Skeletal muscle satellite cell (primary cell): Measurements from ENCODE around the gene RAB21.

Source experiments
- H3K27me3 ChIP-seq: 2 replicates; pipeline ENCODE4 v1.7.0; 2013; ENCODE audit warnings: low read length; ENCODE audit not compliant: control insufficient read depth, insufficient read depth
- H3K36me3 ChIP-seq: 2 replicates; pipeline ENCODE4 v1.7.0; 2013; ENCODE audit warnings: mild to moderate bottlenecking, control low read depth, low read length; ENCODE audit not compliant: insufficient read depth
- H3K4me1 ChIP-seq: 2 replicates; pipeline ENCODE4 v1.7.0; 2013; ENCODE audit warnings: low read length; ENCODE audit not compliant: control insufficient read depth, insufficient read depth
- H3K4me2 ChIP-seq: 2 replicates; pipeline ENCODE4 v1.7.0; 2013; ENCODE audit warnings: mild to moderate bottlenecking, low read length
- H3K4me3 ChIP-seq: 2 replicates; pipeline ENCODE4 v1.7.0; 2013; ENCODE audit warnings: low read length
- H3K9ac ChIP-seq: 2 replicates; pipeline ENCODE4 v1.7.0; 2013; ENCODE audit warnings: mild to moderate bottlenecking, low read depth, low read length, moderate library complexity
- H3K9me3 ChIP-seq: replicated peaks from 2 replicates; pipeline ENCODE4 v1.7.0; 2013; ENCODE audit warnings: mild to moderate bottlenecking, control low read depth, low read length

The RAB21 gene

DNA sequence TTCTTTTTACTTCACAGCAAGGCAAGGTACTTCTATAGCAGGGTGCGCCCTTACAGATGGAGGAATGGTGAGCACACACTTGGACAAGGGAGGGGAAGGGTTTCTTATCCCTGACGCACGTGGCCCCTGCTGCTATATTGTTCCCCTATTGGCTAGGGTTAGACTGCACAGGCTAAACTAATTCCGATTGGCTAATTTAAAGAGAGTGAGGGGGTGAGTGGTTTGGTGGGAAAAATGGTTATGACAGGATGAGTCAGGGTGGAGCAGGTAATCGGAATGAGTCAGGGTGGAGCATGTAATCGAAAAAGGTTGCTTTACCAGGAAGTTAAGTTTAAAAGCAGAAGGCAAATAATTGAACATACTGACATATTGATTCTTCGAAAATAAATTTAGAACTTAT lies 23.7 kb upstream of the RAB21 start:
- Histone ChIP-seq H3K9ac (no peak overlapping the region), H3K36me3 (no peaks in the 10 kb centered on the region), H3K9me3 (no peaks in the 10 kb centered on the region), H3K4me3 (no peak overlapping the region), H3K4me2 (no peak overlapping the region), H3K27me3 (no peaks in the 10 kb centered on the region), H3K4me1 (peaks cover 7% of the 10 kb centered on the region)

DNA sequence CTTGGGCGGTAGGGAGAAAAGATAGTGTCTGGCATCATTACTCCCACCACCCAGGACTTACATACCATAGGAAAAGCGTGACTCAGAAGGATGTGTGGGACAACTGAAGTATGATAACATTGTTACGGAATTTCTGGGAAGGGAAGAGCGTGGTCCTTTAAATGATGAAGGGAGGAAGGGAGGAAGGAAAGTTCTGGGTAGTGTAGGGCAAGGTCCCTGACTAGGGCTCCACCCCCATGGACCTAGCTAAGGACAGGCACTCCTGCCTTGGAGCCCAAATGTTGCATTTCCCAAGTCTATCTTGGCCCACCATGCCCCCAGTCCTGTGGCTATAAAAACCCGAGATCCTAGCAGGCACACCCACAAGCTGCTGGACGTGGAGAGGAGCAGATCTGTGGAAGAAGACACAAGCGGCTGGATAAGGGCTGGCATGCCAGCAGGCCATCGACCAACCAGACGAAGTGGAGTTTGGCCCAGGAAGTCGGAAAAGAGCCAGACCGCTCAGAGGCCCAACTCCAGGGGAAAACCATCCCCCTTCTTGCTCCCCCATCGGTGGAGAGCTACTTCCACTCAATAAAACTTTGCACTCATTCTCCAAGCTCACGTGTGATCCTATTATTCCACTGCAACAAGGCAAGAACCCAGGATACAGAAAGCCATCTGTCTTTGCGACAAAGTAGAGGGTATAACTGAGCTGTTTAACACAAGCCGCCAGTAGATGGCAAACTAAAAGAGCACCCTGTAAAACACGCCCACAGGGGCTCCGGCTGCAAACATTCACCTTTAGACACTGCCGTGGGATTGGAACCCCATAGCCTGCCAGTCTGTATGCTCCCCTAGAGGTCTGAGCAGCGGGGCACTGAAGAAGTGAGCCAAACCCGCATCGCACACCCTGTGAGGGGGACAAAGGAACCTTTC lies 23.0 kb upstream of the RAB21 start:
- no peaks in the 10 kb centered on the region for H3K36me3 ChIP-seq
- H3K27me3 ChIP-seq = no peaks in the 10 kb centered on the region
- no peaks in the 10 kb centered on the region for H3K9me3 ChIP-seq
- no peak overlapping the region for H3K4me2 ChIP-seq
- H3K4me1 ChIP-seq = peaks cover 7% of the 10 kb centered on the region
- H3K4me3 ChIP-seq = no peak overlapping the region
- H3K9ac ChIP-seq = no peak overlapping the region

DNA sequence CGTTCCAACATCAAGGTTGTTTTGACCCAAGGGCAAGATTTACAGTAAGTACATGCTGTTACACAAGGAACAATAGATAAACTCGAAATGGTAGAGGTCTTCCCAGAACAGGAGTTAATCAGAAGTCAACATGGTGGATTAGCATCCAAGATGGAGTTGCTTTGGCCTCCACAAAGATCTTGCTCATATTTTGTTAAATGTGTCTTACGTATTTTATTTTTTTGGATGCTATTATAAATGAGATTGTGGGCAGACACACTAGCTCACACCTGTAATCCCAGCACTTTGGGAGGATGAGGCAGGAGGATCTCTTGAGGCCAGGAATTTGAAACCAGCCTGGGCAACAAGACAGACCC lies 22.3 kb upstream of the RAB21 start:
- H3K4me1 ChIP-seq = peaks cover 7% of the 10 kb centered on the region
- H3K36me3 ChIP-seq = no peaks in the 10 kb centered on the region
- H3K4me3 ChIP-seq = no peak overlapping the region
- no peaks in the 10 kb centered on the region for H3K27me3 ChIP-seq
- H3K9me3 ChIP-seq = no peaks in the 10 kb centered on the region
- H3K4me2 ChIP-seq = no peak overlapping the region
- H3K9ac ChIP-seq = no peak overlapping the region

DNA sequence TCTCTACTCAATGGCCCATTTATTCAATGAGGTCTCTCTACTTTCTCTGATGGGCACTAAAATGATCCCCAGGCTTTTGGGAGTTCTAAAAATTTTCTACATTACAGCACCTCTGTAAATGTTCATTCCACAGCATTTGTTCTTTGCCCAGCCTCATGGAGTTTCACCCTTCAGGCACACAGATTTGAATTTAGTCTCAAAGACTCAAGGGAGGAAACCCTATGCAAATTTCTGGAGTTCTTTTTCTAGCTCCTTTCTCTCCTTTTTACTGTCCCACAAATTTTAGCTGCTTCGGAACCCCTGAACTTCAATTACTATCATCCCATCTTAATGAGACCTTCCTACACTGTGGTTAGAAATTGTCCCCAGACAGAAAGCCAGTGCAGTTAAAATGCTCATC lies 17.5 kb upstream of the RAB21 start:
- no peak overlapping the region for H3K4me2 ChIP-seq
- no peak overlapping the region for H3K9ac ChIP-seq
- no peaks in the 10 kb centered on the region for H3K27me3 ChIP-seq
- H3K9me3 ChIP-seq = no peaks in the 10 kb centered on the region
- no peak overlapping the region for H3K4me3 ChIP-seq
- H3K4me1 ChIP-seq = no peaks in the 10 kb centered on the region
- no peaks in the 10 kb centered on the region for H3K36me3 ChIP-seq

DNA sequence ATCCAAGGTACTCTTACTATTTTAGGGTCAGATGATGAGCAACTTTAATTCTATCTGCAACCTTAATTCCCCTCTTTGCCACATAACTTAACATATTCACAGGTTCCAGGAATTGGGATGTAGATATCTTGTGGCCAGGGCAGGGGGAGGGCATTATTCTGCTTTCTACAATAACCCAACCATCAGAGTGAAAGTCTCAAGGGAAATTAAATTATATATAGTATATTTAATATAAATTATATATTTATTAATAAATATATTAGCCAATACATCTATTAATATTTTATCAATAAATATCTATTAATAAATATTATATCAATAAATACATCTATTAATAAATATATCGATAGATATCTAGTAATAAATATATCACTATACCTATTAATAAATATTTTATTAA lies 11.7 kb upstream of the RAB21 start:
- Histone ChIP-seq H3K27me3 (peaks cover 3% of the 10 kb centered on the region), H3K9ac (no peak overlapping the region), H3K4me1 (no peaks in the 10 kb centered on the region), H3K4me2 (no peak overlapping the region), H3K36me3 (no peaks in the 10 kb centered on the region), H3K4me3 (no peak overlapping the region), H3K9me3 (no peaks in the 10 kb centered on the region)

DNA sequence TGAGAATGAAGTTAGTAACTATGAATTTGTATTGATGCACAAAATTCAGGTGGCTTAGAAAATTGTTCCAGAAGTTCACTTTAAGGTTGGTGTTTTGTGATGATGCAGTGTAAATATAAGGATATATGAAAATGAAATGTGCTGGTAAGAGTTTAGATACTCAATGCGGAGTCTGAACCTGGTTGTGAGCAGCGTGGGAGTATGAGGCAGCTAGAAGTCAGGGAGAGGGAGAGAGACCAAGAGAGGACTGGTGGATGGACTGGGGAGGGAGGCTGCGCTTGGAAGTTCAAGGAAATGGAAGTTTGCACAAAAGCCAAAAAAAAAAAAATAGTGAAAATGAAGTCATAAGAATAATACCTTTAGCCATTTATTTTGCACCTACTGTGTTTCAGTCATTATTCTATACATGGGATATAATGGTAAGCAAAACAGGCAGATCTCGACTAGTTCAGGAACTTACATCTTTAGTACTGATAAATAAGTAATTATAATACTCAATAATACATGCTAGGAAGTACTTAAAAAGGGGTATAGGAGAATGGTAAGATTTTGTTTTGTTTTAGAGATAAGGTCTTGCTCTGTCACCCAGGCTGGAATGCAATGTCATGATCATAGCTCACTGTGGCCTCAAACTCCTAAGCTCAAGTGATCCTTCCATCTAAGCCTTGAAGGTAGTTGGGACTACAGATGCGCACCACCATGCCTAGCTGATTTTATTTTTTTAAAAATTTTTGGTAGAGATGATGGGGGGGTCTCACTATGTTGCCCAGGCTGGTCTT lies 10.0 kb upstream of the RAB21 start:
- no peaks in the 10 kb centered on the region for H3K4me1 ChIP-seq
- H3K4me3 ChIP-seq = no peak overlapping the region
- H3K36me3 ChIP-seq = no peaks in the 10 kb centered on the region
- H3K9me3 ChIP-seq = no peaks in the 10 kb centered on the region
- peaks cover 20% of the 10 kb centered on the region for H3K27me3 ChIP-seq
- H3K9ac ChIP-seq = no peak overlapping the region
- H3K4me2 ChIP-seq = no peak overlapping the region

DNA sequence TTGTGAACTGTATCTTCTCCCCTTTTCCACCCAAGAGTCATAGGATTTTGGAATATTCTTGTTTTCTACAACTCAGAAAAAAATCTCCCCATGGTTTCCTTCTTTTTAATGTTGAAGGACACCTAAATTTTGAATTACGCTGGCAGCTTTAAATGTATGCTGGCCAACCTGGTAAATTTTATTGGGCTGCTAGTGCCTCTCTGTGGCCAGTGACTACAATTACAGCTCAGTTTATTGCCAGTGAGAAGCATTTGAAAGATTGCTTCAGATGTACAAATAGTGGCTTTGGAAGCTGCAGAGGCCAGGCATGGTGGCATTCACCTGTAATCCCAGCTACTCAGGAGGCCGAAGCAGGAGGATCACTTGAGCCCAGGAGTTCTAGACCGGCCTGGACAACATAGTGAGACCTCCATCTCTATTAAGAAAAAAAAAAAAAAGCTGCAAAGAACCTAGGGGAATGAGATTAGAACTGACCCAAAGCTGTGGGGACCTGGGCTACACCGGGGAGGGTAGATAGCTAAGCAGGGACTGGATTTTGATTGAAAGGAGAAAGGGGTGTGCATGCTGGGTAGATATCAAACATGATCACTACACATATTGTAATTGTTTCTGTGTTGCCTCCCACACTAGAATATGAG lies 7.6 kb upstream of the RAB21 start:
- Histone ChIP-seq H3K36me3 (no peaks in the 10 kb centered on the region), H3K9me3 (no peaks in the 10 kb centered on the region), H3K4me1 (no peaks in the 10 kb centered on the region), H3K9ac (no peak overlapping the region), H3K4me3 (no peak overlapping the region), H3K27me3 (peaks cover 30% of the 10 kb centered on the region), H3K4me2 (no peak overlapping the region)

DNA sequence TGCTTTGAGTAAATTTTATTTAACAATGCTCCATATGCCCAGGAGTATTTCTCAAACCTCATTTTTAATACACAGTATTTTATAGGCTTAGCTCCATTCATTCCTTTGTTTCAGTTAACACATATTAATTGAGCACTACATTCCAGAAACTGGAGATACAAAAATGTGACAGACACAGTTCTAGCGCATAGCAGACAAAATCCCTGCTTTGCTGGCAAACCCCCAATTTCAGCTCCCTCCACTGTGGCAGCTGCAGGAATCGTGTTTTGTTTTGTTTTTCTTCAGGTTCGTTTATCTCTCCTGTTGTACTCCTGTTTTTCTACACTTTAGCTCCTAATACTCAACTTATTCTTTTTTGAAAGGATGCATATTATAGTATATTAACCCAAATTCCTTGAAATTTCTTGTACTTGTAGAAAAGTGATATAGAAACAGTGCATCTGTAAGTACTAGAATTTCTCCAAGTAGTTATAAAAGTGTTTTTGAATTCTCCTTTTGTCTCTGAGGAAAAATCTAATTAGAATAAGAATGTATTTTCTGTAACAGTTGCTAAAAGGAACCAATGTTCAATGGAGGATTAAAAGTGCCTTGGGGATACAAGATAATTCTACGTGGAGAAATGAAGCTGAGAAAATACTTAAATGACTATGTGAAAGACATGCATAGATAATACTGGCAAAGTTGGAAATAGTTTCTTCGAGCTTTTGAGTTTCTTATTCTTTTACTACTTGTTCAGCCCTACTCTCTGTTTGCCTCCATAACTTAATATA lies 6.4 kb upstream of the RAB21 start:
- Histone ChIP-seq H3K9me3 (no peaks in the 10 kb centered on the region), H3K27me3 (peaks cover 33% of the 10 kb centered on the region), H3K4me2 (no peak overlapping the region), H3K4me3 (no peak overlapping the region), H3K4me1 (no peaks in the 10 kb centered on the region), H3K9ac (no peak overlapping the region), H3K36me3 (no peaks in the 10 kb centered on the region)

DNA sequence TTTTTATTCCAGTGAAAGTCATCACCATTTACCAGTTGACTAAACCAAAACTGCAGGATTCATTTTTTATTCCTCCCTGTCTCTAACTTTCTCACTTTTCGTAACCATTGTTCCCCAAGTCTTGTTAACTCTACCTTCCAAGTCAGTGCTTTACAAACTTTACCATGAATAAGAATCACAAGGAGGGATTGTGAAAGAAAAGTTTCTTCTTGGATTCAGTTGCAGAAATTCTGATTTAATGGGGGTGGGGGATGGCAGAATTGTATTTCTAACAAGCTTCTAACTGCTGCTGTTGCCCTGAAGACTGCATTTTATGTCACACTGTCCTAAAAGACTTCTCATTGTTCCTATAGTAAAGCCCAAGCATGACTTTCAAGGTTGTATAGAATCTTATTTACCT lies 5.0 kb upstream of the RAB21 start:
- H3K4me2 ChIP-seq = no peak overlapping the region
- no peaks in the 10 kb centered on the region for H3K9me3 ChIP-seq
- peaks cover 5% of the 10 kb centered on the region for H3K4me1 ChIP-seq
- H3K27me3 ChIP-seq = peaks cover 33% of the 10 kb centered on the region
- H3K4me3 ChIP-seq = no peak overlapping the region
- no peaks in the 10 kb centered on the region for H3K36me3 ChIP-seq
- H3K9ac ChIP-seq = no peak overlapping the region

DNA sequence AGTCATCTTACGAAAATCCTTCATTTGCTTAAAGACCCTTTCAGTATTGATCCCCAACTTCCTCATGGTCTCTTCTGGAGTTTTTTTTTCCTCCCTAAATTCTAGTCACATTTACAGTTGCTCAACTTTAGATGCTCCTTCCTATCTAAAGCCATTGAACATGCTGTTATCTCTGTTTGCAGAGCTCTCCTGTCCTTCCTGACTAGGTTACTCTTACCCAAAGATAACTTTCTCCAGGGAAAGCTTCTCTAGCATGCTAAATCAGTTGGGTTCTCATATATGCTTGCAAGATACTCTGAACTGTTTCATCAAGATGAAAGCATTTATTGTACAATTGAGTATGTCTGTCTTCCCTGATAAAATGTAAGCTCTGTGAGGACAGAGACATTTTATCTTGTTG lies 1.8 kb upstream of the RAB21 start:
- Histone ChIP-seq H3K4me2 (no peak overlapping the region), H3K4me1 (peaks cover 9% of the 10 kb centered on the region), H3K9ac (no peak overlapping the region), H3K4me3 (no peak overlapping the region), H3K36me3 (peaks cover 8% of the 10 kb centered on the region), H3K9me3 (no peaks in the 10 kb centered on the region), H3K27me3 (peaks cover 31% of the 10 kb centered on the region)
